Measurements from ENCODE around the gene RGS6.

- no peak for TF ChIP-seq GATA3 (IDR thresholded peaks at IDR 0.05; ENCODE audit: low read depth, low read length)
- no peak for TF ChIP-seq GATA2 (IDR thresholded peaks at IDR 0.05; ENCODE audit: low read depth, low read length)
Observed at GRCh38 chr14:72284176-72284575, 351.9 kb downstream of the RGS6 start.
